ENCODE results near the gene ENKUR. TPM values are rescaled to one million over a fixed set of nuclear protein-coding genes. Genes with fewer than 3 reads are reported as not detected.

Gene ENKUR
- total RNA-seq, 1 experiment from 2014 or later: 0.32 TPM

GRCh38 chr10:24944512-24945255 is 71.3 kb downstream of the ENKUR start (continued):
- TF ChIP-seq EGR1 (IDR thresholded peaks at IDR 0.05; ENCODE audit: low read depth) (no peak), YY1 (IDR thresholded peaks at IDR 0.05; ENCODE audit: extremely low read depth, insufficient replicate concordance, low read depth, low read length) (peak; percentile 26), EZH2 (IDR thresholded peaks at IDR 0.05) (no peak), ZNF274 (IDR thresholded peaks at IDR 0.05; ENCODE audit: low read depth, low read length) (no peak)

- H2AFZ ChIP-seq (ENCODE audit: low read depth, low read length, poor library complexity, severe bottlenecking): no peak overlapping the region
- POLR2A ChIA-PET: no interaction called here
- no peaks in the 10 kb centered on the region for H3K4me1 ChIP-seq (ENCODE audit: control insufficient read depth in 1 of 2, insufficient read depth in 2 of 2, low read length in 2 of 2)
- no peaks in the 10 kb centered on the region for H3K9me2 ChIP-seq (ENCODE audit: insufficient read depth)
- no peaks in the 10 kb centered on the region for H3K79me2 ChIP-seq (ENCODE audit: insufficient read depth, low read length)
- no peaks in the 10 kb centered on the region for H3K36me3 ChIP-seq (ENCODE audit: control insufficient read depth in 1 of 2, insufficient read depth in 2 of 2, low read length in 2 of 2)
- TF ChIP-seq FOSL1 (IDR thresholded peaks at IDR 0.05; ENCODE audit: low read depth) (no peak), ZBTB33 (IDR thresholded peaks at IDR 0.05; ENCODE audit: extremely low read depth, insufficient replicate concordance, low read length) (no peak), RAD21 (IDR thresholded peaks at IDR 0.05; ENCODE audit: low read depth) (no peak), ZNF274 (IDR thresholded peaks at IDR 0.05; ENCODE audit: low read depth, low read length) (no peak), SIN3A (IDR thresholded peaks at IDR 0.05; ENCODE audit: low read depth) (no peak)
- no peaks in the 10 kb centered on the region for H4K20me1 ChIP-seq (ENCODE audit: insufficient read depth)
- intact Hi-C loops (cut with micrococcal nuclease): no loop called here
- no peak overlapping the region for H3K4me2 ChIP-seq (ENCODE audit: low read length)
- H3K9me3 ChIP-seq (ENCODE audit: control insufficient read depth in 1 of 2, insufficient read depth in 1 of 2, low read depth in 1 of 2, low read length in 2 of 2): no peaks in the 10 kb centered on the region
- H3K9ac ChIP-seq (ENCODE audit: low read length): no peak overlapping the region
- ATAC-seq (no peak), DNase-seq (ENCODE audit: low read depth, low spot score) (no peak)
- CTCF ChIA-PET: interaction anchor here (0.9 kb wide), 1 partner anchor 321 kb away, joined by 3 read pairs; no protein-coding TSS in a partner anchor
- no peak overlapping the region for H3K4me3 ChIP-seq (replicated peaks in 1 of 2; ENCODE audit: low read depth in 1 of 2, low read length in 2 of 2)
- no TSS peak for BruUV-seq (replicated peaks)
- H3K27ac ChIP-seq (ENCODE audit: low read depth, low read length): no peak overlapping the region
- no peaks in the 10 kb centered on the region for H3K27me3 ChIP-seq (ENCODE audit: insufficient read depth, low read length)
- RAD21 ChIA-PET (ENCODE audit: low non-redundant PET in 1 of 2, low total read pairs in 2 of 2, uncharacterized antibody in 2 of 2, unreplicated experiment in 2 of 2): no interaction called here
These were observed 77.4 kb downstream of the ENKUR start for GRCh38 chr10:24938525-24938924.

Measured in HCT116 (cell line).